ENCODE results near the gene MYLK2. TPM values are rescaled to one million over a fixed set of nuclear protein-coding genes. Genes with fewer than 3 reads are reported as not detected.

MYLK2 gene
- total and polyA plus RNA-seq, 7 donors: 0.16 to 0.81 (median 0.39) TPM; not detected in 4

- no peak for TF ChIP-seq POLR2AphosphoS5 (IDR thresholded peaks at IDR 0.05)
- no peak for TF ChIP-seq POLR2A (IDR thresholded peaks at IDR 0.05)
- no peak for TF ChIP-seq EP300 (IDR thresholded peaks at IDR 0.05)
- no peak for TF ChIP-seq CTCF (IDR thresholded peaks at IDR 0.05)
- WGBS, 2 donors: 88 to 89% methylated on average over 1 of the region's 1 CpG
- DNase-seq: no peak
- intact Hi-C loops (cut with DNase I): no loop called here
- Histone ChIP-seq H3K4me3 (no peak overlapping the region), H3K27me3 (peaks cover 4 to 19% (median 14%) of the 10 kb centered on the region in 3 donors), H3K27ac (no peak overlapping the region), H3K36me3 (no peaks in the 10 kb centered on the region), H3K9me3 (no peaks in the 10 kb centered on the region), H3K4me1 (peaks cover 0 to 21% (median 17%) of the 10 kb centered on the region in 4 donors)
Observed at GRCh38 chr20:31871618-31871954, 52.4 kb downstream of the MYLK2 start.

GRCh38 chr20:31872406-31872805, 53.2 kb downstream of the MYLK2 start:
- no peak overlapping the region for H3K27ac ChIP-seq
- H3K4me3 ChIP-seq: no peak overlapping the region

GRCh38 chr20:31875671-31876070, 56.5 kb downstream of the MYLK2 start:
- Histone ChIP-seq H3K9me3 (no peaks in the 10 kb centered on the region), H3K4me3 (no peak overlapping the region), H3K27ac (no peak overlapping the region), H3K4me1 (peaks cover 0 to 15% (median 6%) of the 10 kb centered on the region in 4 donors), H3K36me3 (no peaks in the 10 kb centered on the region), H3K27me3 (peaks cover 0 to under 1% (median 0%) of the 10 kb centered on the region in 3 donors)
- intact Hi-C loops (cut with DNase I): loop anchor here (5.0 kb wide), 1 partner anchor 77 kb away; the partner anchor contains the start of gene PDRG1
- 43 to 52% methylated on average over 2 of the region's 2 CpGs for WGBS, 2 donors
- no peak for DNase-seq
- TF ChIP-seq POLR2A (IDR thresholded peaks at IDR 0.05): no peak
- TF ChIP-seq POLR2AphosphoS5 (IDR thresholded peaks at IDR 0.05): no peak
- TF ChIP-seq EP300 (IDR thresholded peaks at IDR 0.05): no peak
- TF ChIP-seq CTCF (IDR thresholded peaks at IDR 0.05): no peak

More at GRCh38 chr20:31872406-31872805, 53.2 kb downstream of the MYLK2 start:
- H3K36me3 ChIP-seq: no peaks in the 10 kb centered on the region
- WGBS, 2 donors: 86 to 91% methylated on average over 6 of the region's 6 CpGs
- peaks cover 4 to 19% (median 14%) of the 10 kb centered on the region in 3 donors for H3K27me3 ChIP-seq
- DNase-seq: no peak
- intact Hi-C loops (cut with DNase I): no loop called here
- TF ChIP-seq POLR2A (IDR thresholded peaks at IDR 0.05) (no peak), CTCF (IDR thresholded peaks at IDR 0.05) (no peak), POLR2AphosphoS5 (IDR thresholded peaks at IDR 0.05) (no peak)
- H3K4me1 ChIP-seq: peaks cover 0 to 21% (median 17%) of the 10 kb centered on the region in 4 donors
- no peaks in the 10 kb centered on the region for H3K9me3 ChIP-seq

GRCh38 chr20:31877684-31878083, 58.5 kb downstream of the MYLK2 start:
- TF ChIP-seq POLR2A (IDR thresholded peaks at IDR 0.05) (no peak), POLR2AphosphoS5 (IDR thresholded peaks at IDR 0.05) (no peak), EP300 (IDR thresholded peaks at IDR 0.05) (no peak), CTCF (IDR thresholded peaks at IDR 0.05) (no peak)
- Histone ChIP-seq H3K27ac (no peak overlapping the region), H3K9me3 (no peaks in the 10 kb centered on the region), H3K4me3 (no peak overlapping the region), H3K36me3 (no peaks in the 10 kb centered on the region), H3K27me3 (no peaks in the 10 kb centered on the region), H3K4me1 (peaks cover 0 to 11% (median 2%) of the 10 kb centered on the region in 4 donors)
- no peak for DNase-seq
- intact Hi-C loops (cut with DNase I): loop anchor here (5.0 kb wide), 1 partner anchor 75 kb away; the partner anchor contains the start of gene PDRG1

Data from sigmoid colon (tissue), 7 donors.